Ishikawa (cell line): ENCODE data around the gene PRKCB.

Source experiments
- CEBPB ChIP-seq: IDR thresholded peaks from 2 replicates; pipeline ENCODE4 v1.6.1; 2012
- CREB1 ChIP-seq: IDR thresholded peaks from 2 replicates; pipeline ENCODE4 v1.6.1; 2012; ENCODE audit warnings: low read depth
- FOXM1 ChIP-seq: IDR thresholded peaks from 2 replicates; pipeline ENCODE4 v1.6.1; 2012; ENCODE audit warnings: low read depth, borderline replicate concordance
- RAD21 ChIP-seq: IDR thresholded peaks from 2 replicates; pipeline ENCODE4 v1.6.1; 2012; ENCODE audit warnings: low read depth
- TAF1 ChIP-seq: IDR thresholded peaks from 2 replicates; pipeline ENCODE4 v1.6.1; 2012; ENCODE audit warnings: low read depth, mild to moderate bottlenecking
- TCF12 ChIP-seq: IDR thresholded peaks from 2 replicates; pipeline ENCODE4 v1.6.1; 2012; ENCODE audit warnings: low read depth
- TEAD4 ChIP-seq: IDR thresholded peaks from 2 replicates; pipeline ENCODE4 v1.6.1; 2012
- YY1 ChIP-seq: IDR thresholded peaks from 2 replicates; pipeline ENCODE4 v1.6.1; 2012; ENCODE audit warnings: low read depth
- ZBTB7A ChIP-seq: IDR thresholded peaks from 2 replicates; pipeline ENCODE4 v1.6.1; 2012; ENCODE audit warnings: low read depth
- TF ChIP-seq, protein P1 (sequence below): IDR thresholded peaks from 2 replicates; pipeline ENCODE4 v1.6.1; 2012
- TF ChIP-seq, protein P2 (sequence below): IDR thresholded peaks from 2 replicates; pipeline ENCODE4 v1.6.1; 2012

DNA sequence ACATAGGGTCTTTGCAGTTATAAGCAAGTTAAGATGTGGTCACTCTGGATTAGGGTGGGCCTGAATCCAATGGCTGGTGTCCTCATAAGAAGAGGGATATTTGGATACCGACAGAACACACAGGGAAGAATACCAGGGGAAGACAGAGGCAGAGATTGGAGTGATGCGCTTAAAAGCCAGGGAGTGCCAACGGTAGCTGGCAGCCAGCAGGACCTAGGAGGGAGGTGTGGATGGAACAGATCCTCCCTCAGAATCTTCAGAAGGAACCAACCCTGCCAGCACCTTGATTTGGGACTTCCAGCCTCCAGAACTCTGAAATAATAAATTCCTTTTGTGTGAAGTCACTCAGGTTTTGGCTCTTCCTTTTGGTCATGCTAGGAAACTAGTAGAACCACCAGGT, 310.1 kb downstream of the PRKCB start:
- TF ChIP-seq, protein P1, sequence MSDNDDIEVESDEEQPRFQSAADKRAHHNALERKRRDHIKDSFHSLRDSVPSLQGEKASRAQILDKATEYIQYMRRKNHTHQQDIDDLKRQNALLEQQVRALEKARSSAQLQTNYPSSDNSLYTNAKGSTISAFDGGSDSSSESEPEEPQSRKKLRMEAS: no peak
- TF ChIP-seq ZBTB7A: no peak
- no peak for TF ChIP-seq YY1
- TF ChIP-seq FOXM1: no peak
- no peak for TF ChIP-seq CREB1
- no peak for TF ChIP-seq TAF1
- TF ChIP-seq RAD21: no peak
- TF ChIP-seq, protein P2, sequence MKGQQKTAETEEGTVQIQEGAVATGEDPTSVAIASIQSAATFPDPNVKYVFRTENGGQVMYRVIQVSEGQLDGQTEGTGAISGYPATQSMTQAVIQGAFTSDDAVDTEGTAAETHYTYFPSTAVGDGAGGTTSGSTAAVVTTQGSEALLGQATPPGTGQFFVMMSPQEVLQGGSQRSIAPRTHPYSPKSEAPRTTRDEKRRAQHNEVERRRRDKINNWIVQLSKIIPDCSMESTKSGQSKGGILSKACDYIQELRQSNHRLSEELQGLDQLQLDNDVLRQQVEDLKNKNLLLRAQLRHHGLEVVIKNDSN: no peak
- TF ChIP-seq TEAD4: no peak
- TF ChIP-seq TCF12: no peak
- TF ChIP-seq CEBPB: no peak
